Measurements from ENCODE around the gene ECSCR. TPM values are rescaled to one million over a fixed set of nuclear protein-coding genes. Genes with fewer than 3 reads are reported as not detected.

The ECSCR gene
- total and polyA plus RNA-seq, 10 of the 15 experiments (the other 5 are each of a cell fraction or from before 2014, with no cell fraction given), result 0.15 to 0.83 (median 0.23) TPM; not detected in 3

GRCh38 chr5:139494832-139495231, 32.3 kb upstream of the ECSCR start:
- ATAC-seq, result no peak
- Histone ChIP-seq H2AFZ (ENCODE audit: control insufficient read depth, low read depth, low read length) (no peak overlapping the region), H3K36me3 (ENCODE audit: control insufficient read depth in 2 of 2, insufficient read depth in 2 of 2, low read length in 1 of 2) (no peaks in the 10 kb centered on the region), H3K4me1 (ENCODE audit: control insufficient read depth, insufficient read depth, low read length) (no peaks in the 10 kb centered on the region), H3K4me2 (ENCODE audit: control insufficient read depth, insufficient read depth) (no peak overlapping the region), H4K20me1 (ENCODE audit: control insufficient read depth, insufficient read depth) (no peaks in the 10 kb centered on the region), H3K4me3 (no peak overlapping the region), H3K27ac (ENCODE audit: control insufficient read depth, insufficient read depth) (no peak overlapping the region), H3K9me3 (replicated peaks; ENCODE audit: control insufficient read depth, insufficient read depth, low read length) (no peaks in the 10 kb centered on the region), H3K79me2 (ENCODE audit: control insufficient read depth, insufficient read depth, low read length) (no peaks in the 10 kb centered on the region), H3K9ac (ENCODE audit: control insufficient read depth, insufficient read depth, low read length) (no peak overlapping the region), H3K27me3 (replicated peaks in 1 of 2; ENCODE audit: control insufficient read depth in 2 of 2, insufficient read depth in 2 of 2, low read length in 1 of 2) (no peaks in the 10 kb centered on the region)
- ChIA-PET POLR2A (interaction anchor here (1.2 to 2.0 kb wide), 2 partner anchors 13 to 35 kb away, joined by 4 to 5 read pairs; no protein-coding TSS in a partner anchor), SMC1A (ENCODE audit: uncharacterized antibody, unreplicated experiment) (interaction anchor here (1.3 to 2.6 kb wide), 4 partner anchors 17 to 110 kb away, joined by 3 to 11 read pairs (median 6); no protein-coding TSS in a partner anchor), CTCF (interaction anchor here (0.9 to 1.7 kb wide), 6 partner anchors 9 to 73 kb away, joined by 3 to 6 read pairs (median 4); partner anchors contain the start of gene STING1), RAD21 (ENCODE audit: unreplicated experiment) (interaction anchor here (1.0 to 2.3 kb wide), 4 partner anchors 13 to 57 kb away, joined by 3 to 8 read pairs (median 6); partner anchors contain the start of gene STING1)
- in situ Hi-C loops (cut with MboI) (no loop called here), intact Hi-C loops (cut with micrococcal nuclease; ENCODE audit: unreplicated experiment) (no loop called here)
- FAIRE-seq, result no peak
- no peak for DNase-seq (ENCODE audit: low read depth, low spot score)
- BruUV-seq (replicated peaks), result no TSS peak
- TF ChIP-seq PAX8 (IDR thresholded peaks at IDR 0.05) (no peak), MTA3 (IDR thresholded peaks at IDR 0.05; ENCODE audit: borderline replicate concordance, low read length) (no peak), BCL11A (IDR thresholded peaks at IDR 0.05; ENCODE audit: low read depth, low read length) (no peak), TCF12 (IDR thresholded peaks at IDR 0.05; ENCODE audit: low read depth, low read length) (no peak), ZNF622 (IDR thresholded peaks at IDR 0.05) (no peak), SMAD1 (IDR thresholded peaks at IDR 0.05; ENCODE audit: low read depth, partially characterized antibody) (no peak), BCL3 (IDR thresholded peaks at IDR 0.05; ENCODE audit: borderline replicate concordance, insufficient read depth, low read depth, low read length, poor library complexity, severe bottlenecking) (no peak), RELB (IDR thresholded peaks at IDR 0.05; ENCODE audit: low read depth) (no peak), RUNX3 (IDR thresholded peaks at IDR 0.05; ENCODE audit: low read length) (no peak), CREM (IDR thresholded peaks at IDR 0.05; ENCODE audit: low read depth) (no peak), SRF (IDR thresholded peaks at IDR 0.05; ENCODE audit: low read depth in 2 of 2, low read length in 2 of 2) (no peak), ASH2L (IDR thresholded peaks at IDR 0.05; ENCODE audit: borderline replicate concordance, low read depth) (no peak), ZBED1 (IDR thresholded peaks at IDR 0.05; ENCODE audit: borderline replicate concordance) (no peak), FOXM1 (IDR thresholded peaks at IDR 0.05; ENCODE audit: low read depth, low read length) (no peak), STAT3 (IDR thresholded peaks at IDR 0.05; ENCODE audit: low read depth, low read length) (no peak), YY1 (IDR thresholded peaks at IDR 0.05; ENCODE audit: low read depth, low read length) (no peak)
- TF ChIP-seq, protein P1, sequence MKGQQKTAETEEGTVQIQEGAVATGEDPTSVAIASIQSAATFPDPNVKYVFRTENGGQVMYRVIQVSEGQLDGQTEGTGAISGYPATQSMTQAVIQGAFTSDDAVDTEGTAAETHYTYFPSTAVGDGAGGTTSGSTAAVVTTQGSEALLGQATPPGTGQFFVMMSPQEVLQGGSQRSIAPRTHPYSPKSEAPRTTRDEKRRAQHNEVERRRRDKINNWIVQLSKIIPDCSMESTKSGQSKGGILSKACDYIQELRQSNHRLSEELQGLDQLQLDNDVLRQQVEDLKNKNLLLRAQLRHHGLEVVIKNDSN (IDR thresholded peaks at IDR 0.05; ENCODE audit: borderline replicate concordance, extremely low read length, insufficient read depth, low read depth, low read length), result no peak
- TF ChIP-seq, protein P2, sequence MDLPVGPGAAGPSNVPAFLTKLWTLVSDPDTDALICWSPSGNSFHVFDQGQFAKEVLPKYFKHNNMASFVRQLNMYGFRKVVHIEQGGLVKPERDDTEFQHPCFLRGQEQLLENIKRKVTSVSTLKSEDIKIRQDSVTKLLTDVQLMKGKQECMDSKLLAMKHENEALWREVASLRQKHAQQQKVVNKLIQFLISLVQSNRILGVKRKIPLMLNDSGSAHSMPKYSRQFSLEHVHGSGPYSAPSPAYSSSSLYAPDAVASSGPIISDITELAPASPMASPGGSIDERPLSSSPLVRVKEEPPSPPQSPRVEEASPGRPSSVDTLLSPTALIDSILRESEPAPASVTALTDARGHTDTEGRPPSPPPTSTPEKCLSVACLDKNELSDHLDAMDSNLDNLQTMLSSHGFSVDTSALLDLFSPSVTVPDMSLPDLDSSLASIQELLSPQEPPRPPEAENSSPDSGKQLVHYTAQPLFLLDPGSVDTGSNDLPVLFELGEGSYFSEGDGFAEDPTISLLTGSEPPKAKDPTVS (IDR thresholded peaks at IDR 0.05; ENCODE audit: low read depth, low read length), result no peak
- TF ChIP-seq, protein P3, sequence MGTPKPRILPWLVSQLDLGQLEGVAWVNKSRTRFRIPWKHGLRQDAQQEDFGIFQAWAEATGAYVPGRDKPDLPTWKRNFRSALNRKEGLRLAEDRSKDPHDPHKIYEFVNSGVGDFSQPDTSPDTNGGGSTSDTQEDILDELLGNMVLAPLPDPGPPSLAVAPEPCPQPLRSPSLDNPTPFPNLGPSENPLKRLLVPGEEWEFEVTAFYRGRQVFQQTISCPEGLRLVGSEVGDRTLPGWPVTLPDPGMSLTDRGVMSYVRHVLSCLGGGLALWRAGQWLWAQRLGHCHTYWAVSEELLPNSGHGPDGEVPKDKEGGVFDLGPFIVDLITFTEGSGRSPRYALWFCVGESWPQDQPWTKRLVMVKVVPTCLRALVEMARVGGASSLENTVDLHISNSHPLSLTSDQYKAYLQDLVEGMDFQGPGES (IDR thresholded peaks at IDR 0.05), result no peak
- TF ChIP-seq, protein P4, sequence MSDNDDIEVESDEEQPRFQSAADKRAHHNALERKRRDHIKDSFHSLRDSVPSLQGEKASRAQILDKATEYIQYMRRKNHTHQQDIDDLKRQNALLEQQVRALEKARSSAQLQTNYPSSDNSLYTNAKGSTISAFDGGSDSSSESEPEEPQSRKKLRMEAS (IDR thresholded peaks at IDR 0.05; ENCODE audit: low read depth, low read length), result no peak

All from GM12878 (cell line).